IPS DF 6.9 (cell line): Measurements from ENCODE around the gene IL9R.
"Not testable (repeated sequence)": the region's sequence is repeated elsewhere in the genome, so short reads cannot be mapped to it uniquely, and the experiment has no call there.

Experiments
- DNase-seq: peaks from one replicate; pipeline ENCODE4 v3.0.0-alpha.2; 2013; ENCODE audit warnings: low read depth, low spot score
- H3K27ac ChIP-seq: one replicate; pipeline ENCODE4 v1.5.1; 2013; ENCODE audit warnings: low read length, control low read depth
- H3K27me3 ChIP-seq: 2 replicates; pipeline ENCODE4 v1.6.1; 2013; ENCODE audit warnings: mild to moderate bottlenecking, low read length; ENCODE audit not compliant: control insufficient read depth, insufficient read depth
- H3K36me3 ChIP-seq: 2 replicates; pipeline ENCODE4 v1.6.1; 2013; ENCODE audit warnings: low read length; ENCODE audit not compliant: control insufficient read depth, insufficient read depth
- H3K4me1 ChIP-seq: 2 replicates; pipeline ENCODE4 v1.6.1; 2013; ENCODE audit warnings: low read length; ENCODE audit not compliant: control insufficient read depth, insufficient read depth
- H3K4me3 ChIP-seq: 2 replicates; pipeline ENCODE4 v1.5.1; 2013; ENCODE audit warnings: mild to moderate bottlenecking, low read length
- H3K9me3 ChIP-seq: 2 replicates; pipeline ENCODE4 v1.6.1; 2013; ENCODE audit warnings: low read length, inconsistent platforms; ENCODE audit not compliant: control insufficient read depth, insufficient read depth
- WGBS: extraction: QIAGEN DNeasy Blood & Tissue Kit; methylation state at CpG from one replicate; pipeline ENCODE4 v1.1.7; 2013; ENCODE audit warnings: mixed read lengths, missing lambda C conversion rate; ENCODE audit not compliant: insufficient read length, insufficient coverage; 5-methylcytosine and 5-hydroxymethylcytosine counted together

IL9R gene

GRCh38 chrX:155995321-155995875 is 2.1 kb upstream of the IL9R start:
- H3K4me1 ChIP-seq = no peaks in the 10 kb centered on the region
- no peaks in the 10 kb centered on the region for H3K36me3 ChIP-seq
- H3K4me3 ChIP-seq = no peak overlapping the region
- H3K9me3 ChIP-seq = peaks cover 11% of the 10 kb centered on the region
- no peaks in the 10 kb centered on the region for H3K27me3 ChIP-seq
- H3K27ac ChIP-seq = no peak overlapping the region
- DNase-seq = no peak

- no peak overlapping the region for H3K4me3 ChIP-seq
- H3K4me1 ChIP-seq = no peaks in the 10 kb centered on the region
- no CpG with 5 or more reads among the region's 1 CpG for WGBS
- H3K27ac ChIP-seq = no peak overlapping the region
- H3K27me3 ChIP-seq = no peaks in the 10 kb centered on the region
- H3K36me3 ChIP-seq = no peaks in the 10 kb centered on the region
- DNase-seq = no peak
- H3K9me3 ChIP-seq = peaks cover 15% of the 10 kb centered on the region
Observed at GRCh38 chrX:155998116-155998515, 620 bp downstream of the IL9R start.

GRCh38 chrX:155998761-155999510 is 1.4 kb downstream of the IL9R start:
- Histone ChIP-seq H3K36me3 (no peaks in the 10 kb centered on the region), H3K27me3 (no peaks in the 10 kb centered on the region), H3K9me3 (peaks cover 18% of the 10 kb centered on the region), H3K4me3 (no peak overlapping the region), H3K27ac (no peak overlapping the region), H3K4me1 (no peaks in the 10 kb centered on the region)
- no CpG with 5 or more reads among the region's 9 CpGs for WGBS
- no peak for DNase-seq

- H3K9me3 ChIP-seq = peaks cover 16% of the 10 kb centered on the region
- not testable (repeated sequence) for H3K36me3 ChIP-seq, H3K27ac ChIP-seq, H3K4me3 ChIP-seq, H3K27me3 ChIP-seq, H3K4me1 ChIP-seq, DNase-seq
- WGBS = no CpG with 5 or more reads among the region's 9 CpGs
Observed at GRCh38 chrX:155999751-156000150, 2.3 kb downstream of the IL9R start.

GRCh38 chrX:156000361-156000926 is 2.9 kb downstream of the IL9R start:
- Histone ChIP-seq H3K27ac (no peak overlapping the region), H3K4me1 (no peaks in the 10 kb centered on the region), H3K9me3 (peaks cover 16% of the 10 kb centered on the region), H3K27me3 (no peaks in the 10 kb centered on the region), H3K4me3 (no peak overlapping the region), H3K36me3 (no peaks in the 10 kb centered on the region)
- no peak for DNase-seq
- WGBS = no CpG with 5 or more reads among the region's 5 CpGs

GRCh38 chrX:156001001-156001666 is 3.6 kb downstream of the IL9R start:
- Histone ChIP-seq H3K36me3 (no peaks in the 10 kb centered on the region), H3K9me3 (peaks cover 16% of the 10 kb centered on the region), H3K4me1 (no peaks in the 10 kb centered on the region), H3K27ac (no peak overlapping the region), H3K27me3 (no peaks in the 10 kb centered on the region), H3K4me3 (no peak overlapping the region)
- WGBS = no CpG with 5 or more reads among the region's 12 CpGs
- DNase-seq = no peak

- Histone ChIP-seq H3K4me1 (no peaks in the 10 kb centered on the region), H3K27me3 (no peaks in the 10 kb centered on the region), H3K36me3 (no peaks in the 10 kb centered on the region), H3K9me3 (peaks cover 16% of the 10 kb centered on the region), H3K4me3 (no peak overlapping the region), H3K27ac (no peak overlapping the region)
- DNase-seq = no peak
- WGBS = no CpG with 5 or more reads among the region's 6 CpGs
Observed at GRCh38 chrX:156001667-156002021, 4.1 kb downstream of the IL9R start.

- DNase-seq = no peak
- Histone ChIP-seq H3K4me3 (no peak overlapping the region), H3K36me3 (no peaks in the 10 kb centered on the region), H3K4me1 (no peaks in the 10 kb centered on the region), H3K9me3 (peaks cover 15% of the 10 kb centered on the region), H3K27me3 (no peaks in the 10 kb centered on the region), H3K27ac (no peak overlapping the region)
- WGBS = no CpG with 5 or more reads among the region's 3 CpGs
Observed at GRCh38 chrX:156002507-156002906, 5.0 kb downstream of the IL9R start.

GRCh38 chrX:156003486-156004185 is 6.1 kb downstream of the IL9R start:
- no CpG with 5 or more reads among the region's 14 CpGs for WGBS
- no peaks in the 10 kb centered on the region for H3K27me3 ChIP-seq
- H3K4me3 ChIP-seq = no peak overlapping the region
- H3K27ac ChIP-seq = no peak overlapping the region
- H3K4me1 ChIP-seq = no peaks in the 10 kb centered on the region
- DNase-seq = no peak
- H3K36me3 ChIP-seq = no peaks in the 10 kb centered on the region
- peaks cover 15% of the 10 kb centered on the region for H3K9me3 ChIP-seq

GRCh38 chrX:156004256-156004655 is 6.8 kb downstream of the IL9R start:
- H3K4me3 ChIP-seq = no peak overlapping the region
- no peaks in the 10 kb centered on the region for H3K4me1 ChIP-seq
- H3K9me3 ChIP-seq = peaks cover 11% of the 10 kb centered on the region
- no peak overlapping the region for H3K27ac ChIP-seq
- H3K27me3 ChIP-seq = no peaks in the 10 kb centered on the region
- no peaks in the 10 kb centered on the region for H3K36me3 ChIP-seq
- no peak for DNase-seq
- WGBS = no CpG with 5 or more reads among the region's 2 CpGs
